HG03457 (cell line): ENCODE results near the gene LRRC10.
"Not testable (repeated sequence)": the region's sequence is repeated elsewhere in the genome, so short reads cannot be mapped to it uniquely, and the experiment has no call there.

ENCODE experiments used
- ATAC-seq: cut with Tn5 transposase; IDR thresholded peaks from one replicate; pipeline ENCODE4 v1.9.1; 2021; ENCODE audit warnings: moderate number of reproducible peaks; ENCODE audit not compliant: unreplicated experiment

The LRRC10 gene

DNA sequence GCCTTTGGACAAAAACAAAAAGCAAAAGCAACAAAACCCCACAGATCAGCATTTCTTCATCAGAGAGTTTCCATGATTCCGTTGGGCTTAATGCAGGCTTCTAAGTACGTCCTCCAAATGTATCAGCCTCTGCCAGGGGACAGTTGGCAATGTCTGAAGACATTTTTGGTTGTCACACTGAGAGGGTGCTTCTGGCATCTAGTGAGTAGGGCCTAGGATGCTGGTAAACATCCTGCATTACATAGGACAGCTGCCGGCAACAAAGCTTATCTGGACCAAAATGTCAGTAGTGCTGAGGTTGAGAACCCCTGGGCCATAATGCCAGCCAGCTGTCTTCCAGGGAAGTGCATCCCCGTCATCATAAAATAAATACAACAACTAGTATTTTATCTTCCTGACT, 9.4 kb upstream of the LRRC10 start:
- no peak for ATAC-seq

DNA sequence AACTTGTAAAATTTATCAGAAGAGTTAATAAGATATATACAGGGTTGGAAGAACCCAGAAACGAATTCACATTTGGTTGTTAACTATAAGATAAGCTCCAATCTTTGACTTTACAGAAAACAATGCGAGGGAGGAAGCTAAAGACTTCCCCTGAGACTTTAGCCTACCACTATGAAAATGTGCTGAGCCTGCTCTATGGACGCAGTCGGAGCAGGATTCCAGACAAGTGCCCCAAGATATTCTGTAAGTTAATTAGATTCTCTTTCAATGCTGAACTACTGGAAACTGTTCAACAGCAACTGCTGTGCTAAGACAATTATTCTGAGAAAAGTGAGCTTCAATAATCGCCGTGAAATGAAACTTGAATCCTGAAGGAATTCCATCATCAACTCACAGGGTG, 8.3 kb upstream of the LRRC10 start:
- no peak for ATAC-seq

DNA sequence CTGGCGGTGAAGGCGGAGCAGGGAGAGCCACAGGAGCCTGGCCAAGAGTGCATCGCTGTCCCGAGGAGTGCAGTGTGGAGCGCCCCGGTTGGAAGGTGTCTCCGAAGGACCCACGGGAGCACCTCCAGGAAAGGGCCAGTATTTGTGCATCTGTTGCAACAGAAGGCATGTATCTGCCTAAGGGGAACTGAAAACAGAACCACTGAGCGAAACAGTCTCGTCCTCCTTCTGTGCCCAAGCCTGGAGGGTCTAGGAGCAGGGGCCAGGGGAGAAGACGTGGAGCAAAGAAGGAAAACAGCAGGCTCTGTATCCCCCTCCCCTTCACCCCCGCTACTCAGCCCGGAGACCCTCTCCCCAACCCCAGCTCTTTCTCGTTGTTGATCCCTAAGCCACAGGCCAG, 5.3 kb upstream of the LRRC10 start:
- no peak for ATAC-seq

DNA sequence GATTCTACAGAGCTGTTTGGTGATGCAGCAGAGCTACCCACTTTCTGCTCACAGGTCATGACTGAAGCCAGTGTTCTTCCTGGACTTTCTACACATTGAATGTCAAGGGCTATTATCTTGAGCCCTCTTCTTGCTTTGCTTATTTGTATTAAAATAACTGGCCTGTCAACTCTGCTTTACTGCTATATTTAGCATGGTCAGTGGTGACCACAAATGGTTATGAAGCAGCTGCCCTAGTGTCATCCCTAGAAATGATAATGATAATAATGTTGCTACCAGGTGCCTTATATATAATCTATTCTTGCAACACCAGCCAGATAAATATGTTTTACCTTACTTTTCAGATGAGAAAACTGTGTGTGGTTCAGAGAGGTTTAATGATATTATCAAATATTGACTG, 2.6 kb upstream of the LRRC10 start:
- no peak for ATAC-seq

DNA sequence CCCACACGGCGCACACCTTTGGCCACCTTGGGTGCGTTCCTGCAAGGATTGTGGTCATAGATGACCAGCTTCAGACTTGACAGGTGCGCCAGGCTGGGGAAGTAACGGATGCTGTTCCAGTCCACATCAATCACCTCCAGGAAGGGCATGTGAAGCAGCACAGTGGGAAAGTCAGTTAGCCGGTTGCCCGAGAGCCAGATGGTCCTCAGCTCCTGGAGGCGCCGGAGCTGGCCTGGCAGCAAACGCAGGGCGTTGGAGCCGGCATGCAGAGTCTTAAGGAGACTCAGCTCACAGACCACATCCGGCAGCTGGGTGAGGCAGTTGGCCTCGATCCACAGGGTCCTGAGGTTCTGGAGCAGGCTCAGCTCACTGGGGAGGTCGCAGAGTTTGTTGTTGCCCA, 581 bp downstream of the LRRC10 start:
- no peak for ATAC-seq

DNA sequence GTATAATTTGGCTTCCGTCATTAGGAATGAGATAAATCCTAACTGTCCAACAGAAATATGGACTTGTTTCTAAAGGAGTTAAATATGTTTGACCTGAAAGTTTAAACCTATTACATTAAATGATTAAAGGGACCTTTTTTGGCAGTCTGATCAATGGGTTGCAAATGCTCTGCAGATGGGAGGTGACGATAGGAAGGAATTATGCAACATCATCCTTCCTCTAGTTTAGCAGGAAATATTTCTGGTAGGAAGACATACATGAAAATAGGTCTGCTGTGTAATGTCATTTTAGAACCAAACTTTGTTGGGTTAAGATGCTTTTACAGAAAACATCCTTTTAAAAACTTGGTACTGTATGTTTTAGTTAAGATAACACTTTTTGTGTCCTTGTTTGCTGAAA, 2.6 kb downstream of the LRRC10 start:
- ATAC-seq, result no peak

DNA sequence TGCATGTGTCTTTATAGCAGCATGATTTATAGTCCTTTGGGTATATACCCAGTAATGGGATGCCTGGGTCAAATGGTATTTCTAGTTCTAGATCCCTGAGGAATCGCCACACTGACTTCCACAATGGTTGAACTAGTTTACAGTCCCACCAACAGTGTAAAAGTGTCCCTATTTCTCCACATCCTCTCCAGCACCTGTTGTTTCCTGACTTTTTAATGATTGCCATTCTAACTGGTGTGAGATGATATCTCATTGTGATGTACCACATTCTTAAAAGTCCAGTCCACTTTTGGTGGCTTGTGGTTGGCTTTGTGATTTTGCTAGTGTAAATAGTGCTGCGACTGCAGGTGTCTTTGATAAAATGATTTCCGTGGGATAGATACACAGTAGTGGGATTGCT, 6.4 kb downstream of the LRRC10 start:
- not testable (repeated sequence) for ATAC-seq

DNA sequence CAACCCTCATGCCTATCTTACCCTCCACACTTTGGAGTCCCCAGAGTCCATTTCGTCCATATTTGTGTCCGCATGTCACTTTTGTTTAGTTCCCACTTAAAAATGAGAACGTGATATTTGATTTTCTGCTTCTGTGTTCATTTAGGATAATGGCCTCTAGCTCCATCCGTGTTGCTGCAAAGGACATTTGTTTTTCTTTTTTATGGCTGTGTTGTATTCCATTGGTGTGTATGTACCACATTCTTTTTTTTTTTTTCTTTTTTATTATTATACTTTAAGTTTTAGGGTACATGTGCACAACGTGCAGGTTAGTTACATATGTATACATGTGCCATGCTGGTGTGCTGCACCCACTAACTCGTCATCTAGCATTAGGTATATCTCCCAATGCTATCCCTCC, 7.2 kb downstream of the LRRC10 start:
- not testable (repeated sequence) for ATAC-seq

DNA sequence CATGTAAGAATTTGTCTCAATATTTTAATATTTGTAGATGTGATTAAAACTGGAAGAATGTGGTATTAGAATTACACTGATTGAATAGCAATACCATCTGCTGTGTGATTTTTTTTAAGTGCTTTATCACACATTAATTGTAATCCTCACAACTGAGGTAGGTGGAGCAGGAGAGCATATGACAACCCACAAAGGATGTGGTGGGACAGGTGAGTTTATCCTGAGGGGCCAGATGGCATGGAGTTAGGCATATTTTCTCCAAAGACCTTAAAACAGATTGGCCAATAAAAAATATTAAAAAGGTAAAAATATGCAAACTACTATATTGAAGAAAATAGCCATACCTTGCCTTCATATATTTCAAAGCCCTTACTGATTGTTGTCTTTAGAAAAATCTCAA, 7.8 kb downstream of the LRRC10 start:
- no peak for ATAC-seq

DNA sequence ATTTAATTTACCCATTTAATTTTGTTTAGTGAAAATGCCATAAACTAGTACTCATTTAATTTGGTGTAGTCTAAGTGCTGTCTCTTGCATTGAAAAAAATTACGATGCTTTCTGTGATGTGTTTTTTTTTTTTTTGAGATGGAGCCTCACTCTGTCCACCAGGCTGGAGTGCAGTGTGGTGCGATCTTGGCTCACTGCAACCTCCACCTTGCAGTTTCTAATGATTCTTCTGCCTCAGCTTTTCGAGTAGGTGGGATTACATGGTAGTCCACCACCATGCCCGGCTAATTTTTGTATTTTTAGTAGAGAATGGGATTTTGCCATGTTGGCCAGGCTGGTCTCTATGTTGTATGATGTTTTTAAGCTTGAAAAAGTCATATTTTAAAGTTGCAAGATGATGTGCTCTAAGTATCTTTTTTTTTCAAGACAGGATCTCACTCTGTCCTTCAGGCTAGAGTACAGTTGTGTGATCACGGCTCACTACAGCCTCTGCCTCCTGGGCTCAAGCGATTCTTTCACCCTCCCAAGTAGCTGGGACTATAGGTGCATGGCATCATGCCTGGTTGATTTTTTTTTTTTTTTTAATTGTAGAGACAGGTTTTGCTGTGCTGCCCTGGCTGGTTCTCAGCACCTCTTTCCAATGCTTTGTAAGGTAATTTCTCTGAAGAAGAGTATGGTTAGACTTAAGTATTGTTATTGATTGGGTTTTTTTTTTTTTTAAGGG, 8.6 kb downstream of the LRRC10 start:
- ATAC-seq, result no peak

DNA sequence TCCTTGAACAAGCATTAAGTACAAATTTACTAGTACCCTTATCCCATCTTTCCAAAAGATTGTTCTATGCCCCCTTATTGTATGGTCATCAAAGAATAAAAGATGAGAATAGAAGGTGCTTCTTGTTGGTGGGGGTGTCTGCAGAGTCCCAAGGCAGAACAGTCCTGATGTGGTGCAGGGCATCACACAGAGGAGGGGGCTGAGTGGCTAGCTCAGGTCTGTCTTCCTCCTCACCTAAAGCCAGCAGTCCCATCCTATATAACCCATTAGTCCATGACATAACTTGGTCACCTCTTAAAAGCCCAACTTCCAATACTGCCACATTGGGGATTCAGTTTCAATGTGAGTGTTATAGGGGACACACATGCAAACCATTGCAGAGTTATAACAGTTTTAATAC, 9.9 kb downstream of the LRRC10 start:
- ATAC-seq, result no peak

DNA sequence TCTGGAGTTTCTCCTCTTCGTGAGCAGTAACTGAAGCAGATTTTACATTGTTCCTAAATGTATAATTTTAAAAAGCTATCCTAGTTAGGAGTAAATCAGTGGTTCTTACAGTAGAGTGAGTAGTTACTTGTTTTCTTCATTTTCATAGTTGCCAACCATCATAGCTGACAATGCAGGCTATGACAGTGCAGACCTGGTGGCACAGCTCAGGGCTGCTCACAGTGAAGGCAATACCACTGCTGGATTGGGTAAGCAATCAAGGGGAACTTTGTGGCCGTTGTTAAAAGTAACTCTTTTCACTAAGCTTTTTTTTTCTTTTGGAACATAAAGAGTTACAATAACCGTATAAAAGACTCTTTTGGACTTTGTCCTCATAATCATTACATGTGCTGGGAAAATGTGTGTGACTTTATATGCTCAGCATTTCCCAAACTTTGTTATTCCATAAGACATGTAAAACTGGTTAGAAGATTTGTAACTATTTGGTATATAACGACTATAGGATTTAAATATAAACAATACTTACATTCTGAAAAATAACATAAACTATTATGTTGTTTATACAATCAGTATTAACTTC, 12.4 kb downstream of the LRRC10 start:
- no peak for ATAC-seq

DNA sequence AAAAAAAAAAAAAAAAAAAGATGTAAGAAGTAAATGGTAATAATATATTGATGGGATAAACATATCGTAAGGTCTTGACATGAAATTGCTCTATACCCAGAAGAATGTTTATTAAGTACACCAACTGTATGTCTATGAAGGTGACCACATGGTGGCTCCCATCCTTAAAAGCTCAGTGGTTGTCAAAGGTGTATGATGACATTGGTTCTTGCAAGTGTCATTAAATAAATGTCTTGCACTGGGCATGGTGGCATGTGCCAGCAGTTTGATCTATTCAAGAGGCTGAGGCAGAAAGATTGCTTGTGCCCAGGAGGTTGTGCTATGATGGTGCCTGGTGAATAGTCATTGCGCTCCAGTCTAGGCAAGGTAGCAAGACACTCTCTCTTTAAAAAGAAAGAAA, 15.0 kb downstream of the LRRC10 start:
- no peak for ATAC-seq

DNA sequence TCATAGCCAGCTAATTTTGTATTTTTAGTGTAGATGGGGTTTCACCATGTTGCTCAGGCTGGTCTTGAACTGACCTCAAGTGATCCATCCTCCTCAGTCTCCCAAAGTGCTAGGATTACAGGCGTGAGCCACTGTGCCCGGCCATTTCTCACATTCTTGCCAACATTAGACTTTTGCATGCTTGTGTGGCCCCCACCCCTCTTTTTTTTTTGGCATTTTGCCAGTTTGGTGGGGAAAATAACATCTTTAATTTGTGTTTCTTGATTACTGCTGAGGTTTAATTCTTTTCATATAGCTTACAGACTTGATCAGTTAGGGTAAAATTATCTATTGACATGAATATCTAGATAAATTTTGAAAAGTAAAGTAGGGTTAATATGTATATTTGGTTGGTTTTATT, 21.6 kb downstream of the LRRC10 start:
- no peak for ATAC-seq

DNA sequence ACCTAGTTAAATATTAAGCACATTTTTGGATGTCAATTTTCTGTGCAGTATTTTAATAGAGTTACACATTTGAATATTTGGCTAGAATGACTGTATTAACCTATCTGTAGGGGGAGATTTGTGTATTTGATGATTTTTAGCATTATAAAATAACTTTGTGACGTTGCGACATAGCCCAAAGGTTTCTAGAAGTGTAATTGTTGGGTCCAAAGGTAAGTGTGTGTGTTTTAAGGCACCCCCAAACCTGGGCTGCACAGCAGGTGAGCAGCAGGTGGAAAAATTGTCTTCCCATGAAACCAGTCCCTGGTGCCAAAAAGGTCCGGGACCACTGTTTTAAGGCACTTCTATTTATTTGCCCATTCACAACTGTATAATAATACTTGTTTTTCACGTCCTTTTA, 22.2 kb downstream of the LRRC10 start:
- no peak for ATAC-seq

DNA sequence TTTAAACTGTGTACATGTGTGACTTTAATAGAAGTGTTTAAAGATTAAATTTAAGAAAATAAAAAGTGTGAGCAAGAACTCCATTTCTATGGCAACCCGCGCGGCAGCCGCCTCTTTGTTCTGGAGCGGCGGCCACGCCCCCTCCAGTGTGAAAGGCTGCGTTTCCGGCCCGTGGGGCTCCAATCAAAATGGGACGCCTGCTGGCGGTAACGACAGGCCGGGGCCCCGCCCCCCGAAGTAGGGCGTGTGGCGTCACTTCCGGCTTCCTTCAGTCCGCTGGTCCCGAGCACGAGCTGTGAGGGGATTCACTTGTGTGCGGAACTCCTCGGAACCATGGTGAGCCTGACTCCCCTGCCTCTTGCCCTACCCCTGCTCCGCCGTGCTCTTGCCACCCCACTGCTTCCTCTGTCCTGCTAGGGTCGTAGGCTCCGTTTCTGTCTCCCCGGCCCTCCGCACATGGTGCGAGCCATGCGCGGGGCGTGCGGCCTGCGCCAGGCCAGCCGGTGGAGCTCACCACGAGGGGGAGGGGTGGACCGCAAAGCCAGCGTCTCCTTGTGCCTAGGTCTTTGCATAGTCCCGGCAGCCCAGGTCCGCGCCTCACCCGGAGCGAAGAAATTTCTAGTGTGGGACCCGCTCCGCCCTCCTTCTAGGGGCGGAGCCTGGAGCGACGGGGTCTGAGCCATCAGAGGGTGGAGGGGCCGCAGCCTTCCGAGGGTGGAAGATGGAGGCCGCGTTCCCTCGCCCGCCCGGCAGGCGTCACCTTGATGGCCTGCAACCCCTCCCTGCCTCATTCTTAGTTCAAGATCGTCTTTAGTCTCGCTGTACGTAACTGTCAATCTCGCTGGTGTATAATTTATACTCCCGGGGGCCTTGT, 25.3 kb downstream of the LRRC10 start, which contains the start of gene CCT2:
CCT2 (plus strand) TSS at position 271 of the 874 bp plus-strand sequence; CDS start at position 334, 63 bp downstream.
- peak; percentile 95 for ATAC-seq

DNA sequence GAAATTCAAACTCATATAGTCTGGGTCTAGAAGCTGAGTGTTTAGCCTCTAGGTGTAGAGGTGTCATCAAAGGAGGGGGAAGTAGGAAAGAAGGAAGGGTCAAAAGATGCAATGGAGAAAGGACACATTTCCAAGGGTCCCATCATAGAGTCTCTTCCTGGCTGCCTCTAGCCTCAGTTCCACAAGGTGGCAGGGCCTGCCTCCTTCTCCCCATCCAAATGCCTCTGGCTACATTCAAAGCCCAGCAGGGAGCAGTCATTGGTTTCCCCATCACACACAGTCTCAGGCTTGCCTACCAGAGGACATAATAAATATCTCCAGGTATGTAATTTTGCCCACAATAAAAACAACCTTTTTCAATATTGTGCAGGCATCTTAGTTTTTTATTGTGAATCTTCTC, 27.5 kb downstream of the LRRC10 start:
- ATAC-seq, result no peak

DNA sequence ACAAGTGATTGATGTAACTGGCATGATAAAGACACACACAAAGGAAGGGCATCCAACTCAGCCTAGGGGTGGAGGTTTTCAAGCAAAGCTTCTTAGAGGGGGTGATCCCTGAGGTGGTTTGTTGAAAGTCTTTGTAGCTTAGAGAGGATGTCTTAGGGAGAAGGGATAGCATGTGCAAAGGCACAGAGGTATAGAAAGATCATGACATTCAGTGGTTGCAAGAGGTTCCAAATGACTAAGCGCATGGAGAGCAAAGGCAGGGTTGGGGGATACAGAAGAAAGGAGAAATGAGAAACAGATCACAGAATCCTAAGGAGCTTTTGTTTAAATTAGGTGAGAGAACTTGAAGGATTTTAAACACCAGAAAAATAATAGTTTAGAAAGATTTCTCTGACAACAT, 30.6 kb downstream of the LRRC10 start:
- ATAC-seq, result no peak

DNA sequence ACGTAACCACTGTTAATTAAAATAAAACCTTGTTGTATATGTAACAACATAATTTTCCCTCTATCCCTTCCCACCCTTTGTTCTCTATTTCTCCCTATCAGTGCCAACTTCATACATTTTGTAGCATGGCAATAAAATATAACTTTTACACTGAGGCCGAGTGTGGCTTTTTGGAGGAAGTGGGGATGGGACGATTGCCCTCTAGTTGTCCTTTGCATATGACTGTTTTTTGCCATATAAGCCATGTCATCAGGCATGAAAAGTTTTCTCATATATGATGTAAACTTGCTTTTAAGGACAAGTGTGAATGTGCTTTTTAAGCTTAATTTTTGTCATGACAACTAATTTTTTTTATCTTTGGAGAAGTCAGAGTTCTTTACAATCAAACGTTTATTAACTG, 31.7 kb downstream of the LRRC10 start:
- ATAC-seq, result no peak

DNA sequence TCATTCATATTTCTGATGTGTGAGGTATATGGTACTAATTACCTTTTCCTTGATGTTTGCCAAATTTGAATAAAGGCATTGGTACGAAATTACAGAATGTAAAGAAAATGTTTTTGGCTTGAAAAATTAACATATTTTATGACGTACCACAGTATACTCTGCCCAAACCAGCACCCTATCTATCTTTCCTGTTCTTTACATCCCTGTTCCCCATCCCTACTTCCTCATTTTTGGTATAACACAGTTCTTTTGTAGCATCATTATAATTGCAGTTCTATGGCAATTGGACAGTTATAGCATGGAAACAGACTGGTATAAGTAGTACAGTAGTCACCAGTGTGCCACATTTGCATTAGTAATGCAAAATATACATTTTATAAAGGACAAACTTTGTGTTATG, 32.4 kb downstream of the LRRC10 start:
- no peak for ATAC-seq

DNA sequence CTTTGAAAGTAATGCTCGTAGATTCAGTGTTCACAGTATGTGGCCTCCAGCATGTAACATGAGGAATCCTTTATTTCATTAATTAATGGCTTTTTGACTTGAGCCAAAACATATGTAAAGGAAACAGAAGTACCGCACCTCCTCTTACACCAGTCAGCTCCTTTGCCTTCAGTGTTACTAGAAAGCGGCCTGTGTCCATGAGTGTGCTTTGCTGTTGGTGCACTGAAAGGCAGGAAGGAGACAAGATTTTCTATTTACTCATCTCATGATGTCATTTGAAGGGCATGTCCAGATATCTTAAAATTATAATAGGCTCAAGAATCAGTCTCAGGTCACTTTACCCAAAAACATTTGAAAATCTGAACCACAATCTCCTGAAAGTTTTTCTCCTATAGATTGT, 35.4 kb downstream of the LRRC10 start:
- ATAC-seq, result no peak
